ENCODE results near the gene CADM1. TPM values are rescaled to one million over a fixed set of nuclear protein-coding genes. Genes with fewer than 3 reads are reported as not detected.

Gene CADM1
- total and polyA plus RNA-seq, 2 donors = 7.6 to 26.3 TPM

- Histone ChIP-seq H3K27ac (ENCODE audit: low read depth in 1 of 2, low read length in 1 of 2) (no peak overlapping the region), H3K4me3 (ENCODE audit: low read length in 2 of 2) (no peak overlapping the region), H3K4me1 (ENCODE audit: control insufficient read depth in 2 of 2, insufficient read depth in 2 of 2, low read length in 2 of 2) (peaks cover 0 to 2% of the 10 kb centered on the region in 2 donors), H3K27me3 (ENCODE audit: control insufficient read depth in 2 of 2, insufficient read depth in 1 of 2, low read length in 1 of 2) (no peaks in the 10 kb centered on the region), H3K9me3 (ENCODE audit: control insufficient read depth in 2 of 2, insufficient read depth in 1 of 2, low read length in 1 of 2) (no peaks in the 10 kb centered on the region), H3K36me3 (ENCODE audit: control insufficient read depth in 2 of 2, insufficient read depth in 2 of 2, low read length in 1 of 2) (no peaks in the 10 kb centered on the region)
- no peak for DNase-seq (ENCODE audit: low read depth in 6 of 9, low spot score in 9 of 9)
- WGBS = 83% methylated on average over 3 of the region's 3 CpGs
Measured at GRCh38 chr11:115199481-115200069, 304.6 kb downstream of the CADM1 start.

GRCh38 chr11:115198321-115198741, 305.9 kb downstream of the CADM1 start:
- Histone ChIP-seq H3K4me1 (ENCODE audit: control insufficient read depth in 2 of 2, insufficient read depth in 2 of 2, low read length in 2 of 2) (peaks cover 0 to 2% of the 10 kb centered on the region in 2 donors), H3K27ac (ENCODE audit: low read depth in 1 of 2, low read length in 1 of 2) (no peak overlapping the region), H3K36me3 (ENCODE audit: control insufficient read depth in 2 of 2, insufficient read depth in 2 of 2, low read length in 1 of 2) (no peaks in the 10 kb centered on the region), H3K4me3 (ENCODE audit: low read length in 2 of 2) (no peak overlapping the region), H3K27me3 (ENCODE audit: control insufficient read depth in 2 of 2, insufficient read depth in 1 of 2, low read length in 1 of 2) (no peaks in the 10 kb centered on the region), H3K9me3 (ENCODE audit: control insufficient read depth in 2 of 2, insufficient read depth in 1 of 2, low read length in 1 of 2) (no peaks in the 10 kb centered on the region)
- DNase-seq (ENCODE audit: low read depth in 6 of 9, low spot score in 9 of 9) = no peak
- 87% methylated on average over 9 of the region's 9 CpGs for WGBS

- no peak for DNase-seq (ENCODE audit: low read depth in 6 of 9, low spot score in 9 of 9)
- WGBS = 72% methylated on average over 1 of the region's 1 CpG
- Histone ChIP-seq H3K36me3 (ENCODE audit: control insufficient read depth in 2 of 2, insufficient read depth in 2 of 2, low read length in 1 of 2) (no peaks in the 10 kb centered on the region), H3K4me3 (ENCODE audit: low read length in 2 of 2) (no peak overlapping the region), H3K27me3 (ENCODE audit: control insufficient read depth in 2 of 2, insufficient read depth in 1 of 2, low read length in 1 of 2) (no peaks in the 10 kb centered on the region), H3K27ac (ENCODE audit: low read depth in 1 of 2, low read length in 1 of 2) (no peak overlapping the region), H3K4me1 (ENCODE audit: control insufficient read depth in 2 of 2, insufficient read depth in 2 of 2, low read length in 2 of 2) (peaks cover 0 to 2% of the 10 kb centered on the region in 2 donors), H3K9me3 (ENCODE audit: control insufficient read depth in 2 of 2, insufficient read depth in 1 of 2, low read length in 1 of 2) (no peaks in the 10 kb centered on the region)
Measured at GRCh38 chr11:115197433-115197832, 306.8 kb downstream of the CADM1 start.

GRCh38 chr11:115197031-115197430, 307.2 kb downstream of the CADM1 start:
- Histone ChIP-seq H3K27me3 (ENCODE audit: control insufficient read depth in 2 of 2, insufficient read depth in 1 of 2, low read length in 1 of 2) (no peaks in the 10 kb centered on the region), H3K9me3 (ENCODE audit: control insufficient read depth in 2 of 2, insufficient read depth in 1 of 2, low read length in 1 of 2) (no peaks in the 10 kb centered on the region), H3K4me3 (ENCODE audit: low read length in 2 of 2) (no peak overlapping the region), H3K4me1 (ENCODE audit: control insufficient read depth in 2 of 2, insufficient read depth in 2 of 2, low read length in 2 of 2) (peaks cover 0 to 2% of the 10 kb centered on the region in 2 donors), H3K27ac (ENCODE audit: low read depth in 1 of 2, low read length in 1 of 2) (no peak overlapping the region), H3K36me3 (ENCODE audit: control insufficient read depth in 2 of 2, insufficient read depth in 2 of 2, low read length in 1 of 2) (no peaks in the 10 kb centered on the region)
- DNase-seq (ENCODE audit: low read depth in 6 of 9, low spot score in 9 of 9) = no peak
- 87% methylated on average over 3 of the region's 3 CpGs for WGBS

GRCh38 chr11:115194802-115195110, 309.5 kb downstream of the CADM1 start:
- no peak for DNase-seq (ENCODE audit: low read depth in 6 of 9, low spot score in 9 of 9)
- Histone ChIP-seq H3K4me1 (ENCODE audit: control insufficient read depth in 2 of 2, insufficient read depth in 2 of 2, low read length in 2 of 2) (peaks cover 0 to 2% of the 10 kb centered on the region in 2 donors), H3K27ac (ENCODE audit: low read depth in 1 of 2, low read length in 1 of 2) (no peak overlapping the region), H3K4me3 (ENCODE audit: low read length in 2 of 2) (no peak overlapping the region), H3K36me3 (ENCODE audit: control insufficient read depth in 2 of 2, insufficient read depth in 2 of 2, low read length in 1 of 2) (no peaks in the 10 kb centered on the region), H3K27me3 (ENCODE audit: control insufficient read depth in 2 of 2, insufficient read depth in 1 of 2, low read length in 1 of 2) (no peaks in the 10 kb centered on the region), H3K9me3 (ENCODE audit: control insufficient read depth in 2 of 2, insufficient read depth in 1 of 2, low read length in 1 of 2) (no peaks in the 10 kb centered on the region)
- WGBS = 94% methylated on average over 5 of the region's 5 CpGs

GRCh38 chr11:115193914-115194801, 310.1 kb downstream of the CADM1 start:
- Histone ChIP-seq H3K4me1 (ENCODE audit: control insufficient read depth in 2 of 2, insufficient read depth in 2 of 2, low read length in 2 of 2) (peaks cover 0 to 2% of the 10 kb centered on the region in 2 donors), H3K9me3 (ENCODE audit: control insufficient read depth in 2 of 2, insufficient read depth in 1 of 2, low read length in 1 of 2) (no peaks in the 10 kb centered on the region), H3K27me3 (ENCODE audit: control insufficient read depth in 2 of 2, insufficient read depth in 1 of 2, low read length in 1 of 2) (no peaks in the 10 kb centered on the region), H3K4me3 (ENCODE audit: low read length in 2 of 2) (no peak overlapping the region), H3K27ac (ENCODE audit: low read depth in 1 of 2, low read length in 1 of 2) (no peak overlapping the region), H3K36me3 (ENCODE audit: control insufficient read depth in 2 of 2, insufficient read depth in 2 of 2, low read length in 1 of 2) (no peaks in the 10 kb centered on the region)
- DNase-seq (ENCODE audit: low read depth in 6 of 9, low spot score in 9 of 9) = no peak
- WGBS = 70% methylated on average over 15 of the region's 15 CpGs

GRCh38 chr11:115191761-115192160, 312.5 kb downstream of the CADM1 start:
- Histone ChIP-seq H3K27ac (ENCODE audit: low read depth in 1 of 2, low read length in 1 of 2) (no peak overlapping the region), H3K4me3 (ENCODE audit: low read length in 2 of 2) (no peak overlapping the region), H3K27me3 (ENCODE audit: control insufficient read depth in 2 of 2, insufficient read depth in 1 of 2, low read length in 1 of 2) (no peaks in the 10 kb centered on the region), H3K9me3 (ENCODE audit: control insufficient read depth in 2 of 2, insufficient read depth in 1 of 2, low read length in 1 of 2) (no peaks in the 10 kb centered on the region), H3K36me3 (ENCODE audit: control insufficient read depth in 2 of 2, insufficient read depth in 2 of 2, low read length in 1 of 2) (no peaks in the 10 kb centered on the region), H3K4me1 (ENCODE audit: control insufficient read depth in 2 of 2, insufficient read depth in 2 of 2, low read length in 2 of 2) (no peaks in the 10 kb centered on the region)
- DNase-seq (ENCODE audit: low read depth in 6 of 9, low spot score in 9 of 9) = no peak

GRCh38 chr11:115190196-115190595, 314.0 kb downstream of the CADM1 start:
- no peaks in the 10 kb centered on the region for H3K9me3 ChIP-seq (ENCODE audit: control insufficient read depth in 2 of 2, insufficient read depth in 1 of 2, low read length in 1 of 2)
- no peak overlapping the region for H3K4me3 ChIP-seq (ENCODE audit: low read length in 2 of 2)
- WGBS = 97% methylated on average over 1 of the region's 1 CpG
- no peak overlapping the region for H3K27ac ChIP-seq (ENCODE audit: low read depth in 1 of 2, low read length in 1 of 2)
- DNase-seq (ENCODE audit: low read depth in 6 of 9, low spot score in 9 of 9) = no peak
- H3K36me3 ChIP-seq (ENCODE audit: control insufficient read depth in 2 of 2, insufficient read depth in 2 of 2, low read length in 1 of 2) = no peaks in the 10 kb centered on the region
- no peaks in the 10 kb centered on the region for H3K27me3 ChIP-seq (ENCODE audit: control insufficient read depth in 2 of 2, insufficient read depth in 1 of 2, low read length in 1 of 2)
- no peaks in the 10 kb centered on the region for H3K4me1 ChIP-seq (ENCODE audit: control insufficient read depth in 2 of 2, insufficient read depth in 2 of 2, low read length in 2 of 2)

- H3K4me3 ChIP-seq (ENCODE audit: low read length in 2 of 2) = no peak overlapping the region
- no peaks in the 10 kb centered on the region for H3K27me3 ChIP-seq (ENCODE audit: control insufficient read depth in 2 of 2, insufficient read depth in 1 of 2, low read length in 1 of 2)
- no peaks in the 10 kb centered on the region for H3K9me3 ChIP-seq (ENCODE audit: control insufficient read depth in 2 of 2, insufficient read depth in 1 of 2, low read length in 1 of 2)
- DNase-seq (ENCODE audit: low read depth in 6 of 9, low spot score in 9 of 9) = no peak
- H3K4me1 ChIP-seq (ENCODE audit: control insufficient read depth in 2 of 2, insufficient read depth in 2 of 2, low read length in 2 of 2) = no peaks in the 10 kb centered on the region
- WGBS = 93% methylated on average over 4 of the region's 4 CpGs
- no peak overlapping the region for H3K27ac ChIP-seq (ENCODE audit: low read depth in 1 of 2, low read length in 1 of 2)
- H3K36me3 ChIP-seq (ENCODE audit: control insufficient read depth in 2 of 2, insufficient read depth in 2 of 2, low read length in 1 of 2) = no peaks in the 10 kb centered on the region
Measured at GRCh38 chr11:115188898-115189278, 315.3 kb downstream of the CADM1 start.
